HG02870 (cell line): ENCODE results near the gene TMEM63A.
"Not testable (repeated sequence)": the region's sequence is repeated elsewhere in the genome, so short reads cannot be mapped to it uniquely, and the experiment has no call there.

Source experiments
- ATAC-seq: cut with Tn5 transposase; IDR thresholded peaks from one replicate; pipeline ENCODE4 v1.9.1; 2021; ENCODE audit warnings: mild to moderate bottlenecking, moderate library complexity; ENCODE audit not compliant: unreplicated experiment

Gene TMEM63A

DNA sequence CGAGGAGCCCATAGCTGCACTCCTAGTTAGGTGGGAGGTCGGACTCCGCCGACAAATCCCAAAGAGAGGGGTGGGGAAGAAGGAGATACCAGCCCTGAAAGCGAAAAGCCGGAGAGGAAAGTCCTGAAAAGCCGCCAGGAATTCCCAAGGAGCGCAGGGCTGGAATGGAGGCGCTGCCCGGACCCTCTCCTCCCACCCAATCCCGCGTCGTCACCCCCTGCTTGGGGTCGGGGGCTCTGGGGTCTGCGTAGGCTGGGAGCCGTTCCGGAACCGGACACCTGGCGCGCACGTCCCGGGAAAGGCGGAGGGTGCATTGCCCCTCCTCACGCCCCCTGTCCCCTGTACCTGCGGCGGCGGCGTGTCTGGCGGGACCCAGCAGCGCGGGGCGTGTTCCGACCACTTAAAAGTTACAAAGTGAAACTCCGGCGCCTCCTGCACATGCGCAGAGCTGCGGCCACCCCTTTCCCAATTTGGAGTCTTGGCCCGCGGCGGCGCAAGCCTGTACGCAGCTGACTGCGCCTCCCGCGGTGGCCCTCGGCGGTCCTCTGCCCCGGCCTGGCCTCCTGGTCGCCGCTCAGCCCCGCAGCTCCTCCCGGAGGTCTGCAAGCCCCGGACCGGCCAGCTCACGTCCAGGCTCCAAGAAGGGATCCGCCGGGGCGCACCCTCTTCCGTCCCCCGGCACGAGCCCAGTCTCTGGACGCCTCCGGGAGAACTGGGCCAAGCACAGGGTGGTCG is at the start of gene TMEM63A:
Gene TMEM63A, minus strand, starts transcription at position 422 of the 735 bp plus-strand sequence. CDS start 4,800 bp downstream, outside the sequence.
- ATAC-seq = peak; percentile 64

GRCh38 chr1:225931270-225932136 is 49.3 kb upstream of the TMEM63A start:
- no peak for ATAC-seq

DNA sequence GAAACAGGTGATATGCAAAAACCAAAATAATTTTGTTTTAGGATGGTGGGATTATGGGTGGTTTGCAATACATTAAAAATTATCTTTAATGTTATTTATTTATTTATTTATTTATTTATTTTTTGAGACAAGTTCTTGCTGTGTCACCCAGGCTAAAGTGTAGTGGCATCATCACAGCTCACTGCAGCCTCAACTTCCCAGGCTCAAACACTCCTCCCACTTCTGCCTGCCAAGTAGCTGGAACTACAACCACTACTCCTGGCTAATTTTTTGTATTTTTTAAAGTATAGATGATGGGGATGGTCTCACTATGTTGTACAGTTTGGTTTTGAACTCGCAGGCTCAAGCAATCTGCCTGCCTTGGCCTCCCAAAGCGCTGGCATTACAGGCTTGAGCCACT is 48.4 kb upstream of the TMEM63A start:
- no peak for ATAC-seq

- ATAC-seq = not testable (repeated sequence)
These were observed 47.3 kb upstream of the TMEM63A start for GRCh38 chr1:225929462-225929861.

GRCh38 chr1:225928186-225929175 is 46.3 kb upstream of the TMEM63A start:
- no peak for ATAC-seq

GRCh38 chr1:225926551-225927113 is 44.5 kb upstream of the TMEM63A start:
- no peak for ATAC-seq

GRCh38 chr1:225923692-225924555 is 41.7 kb upstream of the TMEM63A start, which contains the start of gene PYCR2:
Gene PYCR2 (minus strand): TSS chr1:225924250. CDS start chr1:225924110, 140 bp downstream.
- ATAC-seq = peak; percentile 96

DNA sequence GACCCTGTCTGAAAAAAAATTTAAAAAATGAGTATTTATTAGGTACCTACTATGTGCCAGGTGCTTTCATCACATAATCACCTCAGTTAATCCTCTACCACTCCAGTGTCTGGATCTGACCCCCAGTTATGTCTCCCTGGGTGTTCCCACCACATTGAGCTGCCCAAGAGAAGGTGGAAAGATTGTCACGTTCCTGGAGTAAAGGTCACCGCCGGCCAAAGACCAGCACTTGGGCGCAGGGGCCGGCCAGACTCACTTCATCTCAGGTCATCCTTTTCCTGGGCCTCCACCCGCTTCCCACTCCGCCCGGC is 41.2 kb upstream of the TMEM63A start:
- ATAC-seq = no peak

DNA sequence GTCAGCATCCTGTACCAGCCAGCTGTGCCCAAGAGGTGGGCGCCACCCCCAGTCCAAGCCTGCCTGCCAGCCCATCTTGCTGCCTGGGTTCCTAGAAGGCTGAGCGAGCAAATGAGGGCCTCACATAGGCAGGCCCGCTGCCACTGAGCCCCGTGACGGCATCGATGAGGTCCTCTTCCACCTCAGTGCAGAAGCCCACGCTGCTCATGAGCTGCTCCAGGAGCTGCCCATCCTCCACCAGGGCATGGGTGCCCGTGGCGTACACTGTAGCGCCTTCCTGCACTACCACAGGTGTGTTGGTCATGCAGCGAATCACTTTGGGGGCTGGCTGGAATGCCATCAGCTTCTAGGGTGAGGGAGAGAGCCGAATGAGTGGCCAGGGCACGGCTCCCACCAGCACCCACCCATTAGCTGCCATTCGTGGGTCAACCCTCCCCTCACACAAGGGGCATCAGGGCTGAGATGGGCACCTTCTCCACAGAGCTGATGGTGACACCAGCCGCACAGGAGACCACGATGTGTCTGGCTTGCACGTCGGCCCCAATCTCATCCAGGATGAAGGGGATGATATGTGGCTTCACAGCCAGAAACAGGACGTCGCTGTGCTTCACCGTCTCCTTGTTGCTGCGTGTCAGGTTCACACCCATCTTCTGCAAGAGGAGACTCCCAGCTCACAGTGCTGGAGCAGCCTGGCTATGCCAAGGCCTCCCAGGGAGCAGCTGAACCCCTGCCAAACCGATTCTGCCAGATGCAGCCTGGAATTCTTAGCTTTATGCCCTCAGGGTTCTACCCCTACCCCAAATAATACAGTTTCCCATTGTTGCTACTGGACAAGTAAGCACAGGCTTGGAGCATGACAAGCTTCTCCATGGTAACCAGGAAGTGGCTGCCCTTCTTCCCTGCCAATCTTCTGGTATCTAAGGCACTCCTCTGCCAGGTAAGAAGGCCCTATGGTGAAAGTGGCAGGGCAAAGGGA is 39.8 kb upstream of the TMEM63A start:
- no peak for ATAC-seq

GRCh38 chr1:225919906-225920305 is 37.7 kb upstream of the TMEM63A start:
- ATAC-seq = no peak

GRCh38 chr1:225918280-225918679 is 36.1 kb upstream of the TMEM63A start:
- ATAC-seq = no peak

GRCh38 chr1:225917536-225917935 is 35.4 kb upstream of the TMEM63A start:
- no peak for ATAC-seq

DNA sequence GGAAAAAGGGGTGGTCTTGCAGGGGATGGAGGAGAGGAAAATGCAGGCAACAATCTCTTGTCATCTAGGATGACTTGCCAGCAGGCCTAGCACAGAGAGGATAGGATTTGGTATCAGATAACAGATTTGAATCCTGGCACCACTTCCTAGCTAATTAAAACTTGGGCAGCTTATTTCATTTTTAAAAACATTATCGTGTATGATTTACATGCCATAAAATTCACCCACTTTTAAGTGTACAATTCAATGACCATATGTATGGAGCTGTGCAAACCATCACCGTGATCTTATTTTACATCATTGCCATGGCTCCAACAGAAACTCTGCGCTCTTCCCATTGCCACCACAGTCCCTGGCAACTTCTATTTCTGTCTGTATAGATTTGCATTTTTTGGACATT is 34.9 kb upstream of the TMEM63A start:
- no peak for ATAC-seq

DNA sequence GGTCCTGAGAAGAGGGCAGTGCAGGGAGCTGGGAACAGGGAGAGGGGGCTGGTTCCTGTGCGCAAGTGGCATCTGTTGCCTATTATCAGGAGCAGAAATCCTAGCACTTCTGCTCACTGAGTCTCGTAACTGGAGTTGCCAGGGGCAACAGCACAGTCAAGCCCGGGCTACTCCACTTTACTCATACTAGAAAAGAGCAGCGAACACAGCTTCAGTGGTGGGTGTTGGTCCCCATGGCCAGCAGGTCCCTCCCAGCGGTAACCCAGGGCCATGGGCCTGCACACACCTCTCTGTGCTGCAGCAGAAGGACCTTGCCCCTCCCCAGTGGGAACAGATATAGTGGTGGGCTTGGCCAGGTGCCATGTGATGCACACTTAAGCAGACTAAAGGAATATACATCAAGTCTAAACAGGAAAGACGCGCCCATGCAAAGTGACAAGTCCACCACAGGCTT is 33.4 kb upstream of the TMEM63A start:
- no peak for ATAC-seq

DNA sequence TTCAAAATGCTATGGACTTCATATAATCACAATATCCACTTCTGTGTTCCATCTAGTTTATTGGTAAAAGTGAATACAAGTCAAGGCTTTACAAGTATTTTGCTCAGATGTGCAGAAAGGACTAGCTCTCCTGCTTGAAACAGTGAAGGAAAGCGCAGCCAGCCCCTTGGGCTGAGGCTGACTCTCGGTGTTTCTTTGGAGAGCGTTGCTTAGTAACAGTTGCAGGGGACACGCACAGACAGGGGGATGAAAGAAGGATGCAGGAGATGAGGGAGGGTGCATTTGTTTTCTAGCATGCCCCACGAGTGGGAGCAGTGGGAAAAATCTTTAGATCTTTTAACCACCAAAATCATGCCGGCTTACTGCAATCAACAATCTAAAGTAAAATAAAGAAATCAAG is 32.8 kb upstream of the TMEM63A start:
- no peak for ATAC-seq

DNA sequence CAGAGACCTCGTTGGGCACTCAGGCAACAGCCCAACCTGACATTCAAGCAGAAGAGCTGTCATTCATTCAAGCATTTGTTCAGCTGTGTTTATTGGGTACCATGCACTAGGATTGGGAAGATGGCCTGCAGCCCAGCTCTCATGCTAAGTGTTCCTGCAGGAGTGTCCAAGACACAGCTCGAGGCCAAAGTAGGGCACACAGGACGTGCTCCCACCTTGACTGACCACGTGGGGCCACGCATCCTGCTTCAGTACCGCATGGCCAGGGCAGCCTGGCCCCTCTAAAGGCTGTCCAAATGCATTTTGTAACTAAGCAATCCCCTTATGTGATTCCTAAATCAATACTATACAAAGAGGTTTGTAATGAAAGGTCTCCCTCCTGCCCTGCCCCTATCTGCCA is 32.2 kb upstream of the TMEM63A start:
- no peak for ATAC-seq

DNA sequence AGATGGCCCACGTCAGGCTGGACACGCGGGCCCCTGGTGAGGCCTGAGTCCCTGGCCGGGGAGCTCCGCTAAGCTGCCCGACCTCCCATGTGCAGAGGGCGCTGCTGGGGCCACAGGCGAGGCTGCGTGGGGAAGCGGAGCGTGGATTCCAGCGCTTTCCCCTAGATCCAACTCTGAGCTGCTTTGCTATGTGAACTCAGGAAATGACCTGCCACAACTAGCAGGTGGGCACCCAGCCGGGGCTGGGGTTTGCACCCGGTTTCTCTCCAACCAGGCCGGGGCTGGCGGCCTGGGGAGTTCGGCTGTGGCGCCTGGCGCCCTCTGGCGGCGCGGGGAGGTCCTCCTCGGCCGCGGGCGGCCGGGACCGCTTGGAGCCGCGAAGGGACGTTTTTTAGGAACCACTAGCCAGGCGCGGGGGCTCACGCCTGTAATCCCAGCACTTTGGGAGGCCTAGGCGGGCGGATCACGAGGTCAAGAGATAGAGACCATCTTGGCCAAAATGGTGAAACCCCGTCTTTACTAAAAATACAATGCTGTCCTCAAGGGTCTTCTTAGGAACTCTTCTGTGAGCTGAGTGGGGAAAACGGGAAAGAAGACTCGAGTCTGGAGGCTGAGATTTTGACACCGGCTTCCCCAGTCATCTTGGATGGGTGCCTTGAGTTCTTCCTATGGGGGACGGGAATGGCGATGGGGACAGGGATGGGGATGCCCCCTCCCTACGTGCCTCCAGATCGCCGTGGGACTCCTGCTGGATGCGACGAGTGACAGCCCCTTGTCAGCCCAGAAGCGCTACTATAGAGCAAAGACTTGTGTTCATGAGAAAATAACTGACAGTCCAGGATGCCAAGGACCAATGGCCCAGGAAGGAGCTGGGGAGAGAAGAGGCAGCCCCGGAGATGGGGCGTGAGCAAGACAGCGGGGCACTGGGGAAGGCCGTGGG is 29.3 kb upstream of the TMEM63A start:
- no peak for ATAC-seq
